Mesenchymal stem cell (in vitro differentiated cells and primary cell): ENCODE data around the gene DAP.

Experiments
- DNase-seq: peaks from one replicate; pipeline ENCODE4 v3.0.0-alpha.2; 2013
- H2AFZ ChIP-seq: one replicate; pipeline ENCODE4 v1.6.1; 2013; ENCODE audit warnings: low read depth, mild to moderate bottlenecking, control low read depth, inconsistent platforms, low read length, moderate library complexity
- H2AK5ac ChIP-seq: 2 replicates; pipeline ENCODE4 v1.6.1; 2013; ENCODE audit warnings: low read length, moderate library complexity, mild to moderate bottlenecking, inconsistent platforms; ENCODE audit not compliant: severe bottlenecking
- H2BK120ac ChIP-seq: one replicate; pipeline ENCODE4 v1.6.1; 2013; ENCODE audit warnings: low read depth, mild to moderate bottlenecking, inconsistent platforms, low read length, moderate library complexity
- H2BK12ac ChIP-seq, 2 experiments: one replicate each; pipeline ENCODE4 v1.6.1; 2013; ENCODE audit warnings: inconsistent platforms in 2 of 2, low read length in 2 of 2, mild to moderate bottlenecking in 2 of 2, moderate library complexity in 2 of 2, control low read depth in 1 of 2
- H2BK15ac ChIP-seq: one replicate; pipeline ENCODE4 v1.6.1; 2013; ENCODE audit warnings: mild to moderate bottlenecking, low read depth, inconsistent platforms; ENCODE audit not compliant: poor library complexity, severe bottlenecking
- H2BK5ac ChIP-seq: 2 replicates; pipeline ENCODE4 v1.6.1; 2013; ENCODE audit warnings: low read depth, mild to moderate bottlenecking, low read length, control low read depth, inconsistent platforms; ENCODE audit not compliant: poor library complexity, severe bottlenecking
- H3K14ac ChIP-seq, 2 experiments: one replicate each; pipeline ENCODE4 v1.6.1; 2013; ENCODE audit warnings: inconsistent platforms in 2 of 2, low read length in 2 of 2, control low read depth in 1 of 2, mild to moderate bottlenecking in 1 of 2, moderate library complexity in 1 of 2
- H3K18ac ChIP-seq, 2 experiments: one replicate each; pipeline ENCODE4 v1.6.1; 2013; ENCODE audit warnings: inconsistent platforms in 2 of 2, low read length in 2 of 2, control low read depth in 1 of 2, low read depth in 1 of 2, mild to moderate bottlenecking in 1 of 2
- H3K23ac ChIP-seq, 2 experiments: one replicate each; pipeline ENCODE4 v1.6.1; 2013; ENCODE audit warnings: inconsistent platforms in 2 of 2, low read length in 2 of 2, mild to moderate bottlenecking in 2 of 2, moderate library complexity in 2 of 2, control low read depth in 1 of 2
- H3K27ac ChIP-seq: 2 replicates; pipeline ENCODE4 v1.5.1; 2013; ENCODE audit warnings: mild to moderate bottlenecking, moderate library complexity, low read length, control low read depth, inconsistent platforms; ENCODE audit not compliant: poor library complexity, severe bottlenecking
- H3K27me3 ChIP-seq, 2 experiments: 2 replicates each; pipeline versions ENCODE4 v1.6.1 to v1.7.0; 2013; ENCODE audit warnings: low read length in 2 of 2, mild to moderate bottlenecking in 2 of 2, moderate library complexity in 2 of 2, control low read depth in 1 of 2, inconsistent platforms in 1 of 2; ENCODE audit not compliant: control insufficient read depth in 1 of 2, insufficient read depth in 1 of 2
- H3K36me3 ChIP-seq, 2 experiments: 2 replicates each; pipeline versions ENCODE4 v1.6.1 to v1.7.0; 2013; ENCODE audit warnings: low read length in 2 of 2, control low read depth in 1 of 2, inconsistent platforms in 1 of 2, low read depth in 1 of 2, mild to moderate bottlenecking in 1 of 2; ENCODE audit not compliant: insufficient read depth in 2 of 2, control insufficient read depth in 1 of 2
- H3K4ac ChIP-seq, 2 experiments: one replicate each; pipeline ENCODE4 v1.6.1; 2013; ENCODE audit warnings: inconsistent platforms in 2 of 2, low read length in 2 of 2, mild to moderate bottlenecking in 2 of 2, moderate library complexity in 2 of 2, control low read depth in 1 of 2, low read depth in 1 of 2
- H3K4me1 ChIP-seq: 2 replicates; pipeline ENCODE4 v1.6.1; 2013; ENCODE audit warnings: low read depth, low read length, control low read depth; ENCODE audit not compliant: control insufficient read depth, insufficient read depth
- H3K4me2 ChIP-seq: 2 replicates; pipeline ENCODE4 v1.6.1; 2013; ENCODE audit warnings: low read length, mild to moderate bottlenecking, inconsistent platforms; ENCODE audit not compliant: poor library complexity, severe bottlenecking
- H3K4me3 ChIP-seq, 2 experiments: 2 replicates each; pipeline versions ENCODE4 v1.5.1 to v1.7.0; 2013; ENCODE audit warnings: low read length in 2 of 2, mild to moderate bottlenecking in 2 of 2, control low read depth in 1 of 2, low read depth in 1 of 2; ENCODE audit not compliant: insufficient read depth in 1 of 2
- H3K79me1 ChIP-seq: replicated peaks from 2 replicates; pipeline ENCODE4 v1.6.1; 2013; ENCODE audit warnings: mild to moderate bottlenecking, control low read depth, low read length, inconsistent platforms; ENCODE audit not compliant: poor library complexity, severe bottlenecking
- H3K9ac ChIP-seq: 2 replicates; pipeline ENCODE4 v1.7.0; 2013; ENCODE audit warnings: mild to moderate bottlenecking, low read length, moderate library complexity
- H3K9me3 ChIP-seq: 2 replicates; pipeline ENCODE4 v1.7.0; 2013; ENCODE audit warnings: mild to moderate bottlenecking, low read length; ENCODE audit not compliant: control insufficient read depth
- H4K8ac ChIP-seq: one replicate; pipeline ENCODE4 v1.6.1; 2013; ENCODE audit warnings: inconsistent platforms, mild to moderate bottlenecking, low read length, moderate library complexity
- H4K91ac ChIP-seq: one replicate; pipeline ENCODE4 v1.6.1; 2013; ENCODE audit warnings: mild to moderate bottlenecking, low read length, inconsistent platforms
- whole genome bisulfite sequencing: methylation state at CpG from one replicate; pipeline ENCODE4 v1.1.7; 2013; ENCODE audit warnings: mixed read lengths; 5-methylcytosine and 5-hydroxymethylcytosine counted together

DAP gene

DNA sequence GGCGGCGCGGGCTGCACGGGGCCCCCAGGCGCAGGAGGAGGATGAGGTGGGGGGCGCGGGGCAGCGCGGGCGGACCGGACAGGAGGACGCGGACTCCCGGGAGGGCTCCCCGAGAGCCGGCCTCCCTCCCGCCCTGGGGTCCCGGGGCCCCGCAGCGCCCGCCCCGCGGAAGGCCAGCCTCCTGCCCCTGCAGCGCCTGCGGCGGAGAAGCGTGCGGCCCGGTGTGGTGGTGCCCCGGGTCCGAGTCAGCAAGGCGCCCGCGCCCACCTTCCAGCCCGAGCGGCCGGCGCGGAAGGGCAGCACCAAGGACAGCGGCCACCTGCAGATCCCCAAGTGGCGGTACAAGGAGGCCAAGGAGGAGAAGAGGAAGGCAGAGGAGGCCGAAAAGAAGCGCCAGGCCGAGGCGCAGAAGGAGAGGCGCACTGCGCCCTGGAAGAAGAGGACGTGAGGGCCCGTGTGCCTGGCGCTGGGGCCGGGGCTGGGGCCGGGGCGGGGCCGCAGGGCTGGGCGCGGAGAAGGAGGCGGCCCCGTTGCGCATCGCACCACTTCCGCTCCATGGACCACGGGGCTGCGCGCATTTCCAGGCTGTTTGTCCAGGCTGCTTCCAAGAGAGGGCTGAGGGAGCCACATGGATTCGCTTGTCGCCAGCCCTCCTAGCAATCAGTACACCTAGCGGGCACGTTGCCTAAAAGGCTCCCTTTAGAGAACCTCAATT is 111.2 kb downstream of the DAP start:
- H3K9ac ChIP-seq, result no peak overlapping the region
- H4K91ac ChIP-seq, result no peak overlapping the region
- no peak overlapping the region for H3K14ac ChIP-seq
- H3K18ac ChIP-seq, result no peak overlapping the region
- no peaks in the 10 kb centered on the region for H3K9me3 ChIP-seq
- 96% methylated on average over 57 of the region's 68 CpGs for WGBS
- no peak overlapping the region for H3K4me2 ChIP-seq
- H4K8ac ChIP-seq, result no peak overlapping the region
- no peak overlapping the region for H3K4ac ChIP-seq
- H3K79me1 ChIP-seq, result peaks cover 31% of the 10 kb centered on the region
- no peak overlapping the region for H2BK12ac ChIP-seq
- DNase-seq, result no peak
- no peak overlapping the region for H3K4me3 ChIP-seq
- no peak overlapping the region for H2BK15ac ChIP-seq
- H2AFZ ChIP-seq, result no peak overlapping the region
- no peak overlapping the region for H3K27ac ChIP-seq
- no peak overlapping the region for H2BK5ac ChIP-seq
- no peaks in the 10 kb centered on the region for H3K4me1 ChIP-seq
- H2AK5ac ChIP-seq, result no peak overlapping the region
- H2BK120ac ChIP-seq, result no peak overlapping the region
- no peaks in the 10 kb centered on the region for H3K27me3 ChIP-seq
- peaks cover 12 to 59% of the 10 kb centered on the region in 2 experiments for H3K36me3 ChIP-seq
- no peak overlapping the region for H3K23ac ChIP-seq

DNA sequence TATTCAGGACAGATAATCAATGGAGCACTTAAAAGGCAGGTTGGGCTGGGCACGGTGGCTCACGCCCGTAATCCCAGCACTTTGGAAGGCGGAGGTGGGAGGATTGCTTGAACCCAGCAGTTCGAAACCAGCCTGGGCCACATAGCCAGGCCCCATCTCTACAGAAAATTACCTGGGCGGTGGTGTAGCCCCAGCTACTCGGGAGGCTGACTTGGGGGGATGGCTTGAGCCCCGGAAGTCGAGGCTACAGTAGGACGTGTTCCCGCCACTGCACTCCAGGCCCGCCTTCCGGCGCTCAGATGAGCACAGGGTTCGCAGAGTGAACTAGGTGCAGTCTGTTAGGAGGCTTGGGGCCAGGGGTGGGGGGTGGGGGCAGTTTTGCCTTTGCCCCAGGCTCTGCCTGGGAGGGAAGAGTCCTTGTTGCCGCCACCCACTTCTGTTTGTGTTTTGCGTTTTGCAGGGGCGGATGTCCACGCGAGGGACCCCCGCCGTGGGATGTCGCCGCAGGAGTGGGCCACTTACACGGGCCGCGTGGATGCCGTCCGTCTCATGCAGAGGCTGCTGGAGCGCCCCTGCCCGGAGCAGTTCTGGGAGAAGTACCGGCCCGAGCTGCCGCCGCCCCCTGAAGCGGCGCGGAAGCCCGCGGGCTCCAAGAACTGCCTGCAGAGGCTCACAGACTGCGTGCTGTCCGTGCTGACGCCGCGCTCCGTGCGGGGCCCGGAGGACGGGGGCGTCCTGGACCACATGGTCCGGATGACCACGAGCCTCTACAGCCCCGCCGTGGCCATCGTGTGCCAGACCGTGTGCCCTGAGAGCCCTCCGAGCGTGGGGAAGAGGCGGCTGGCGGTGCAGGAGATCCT is 112.0 kb downstream of the DAP start:
- Histone ChIP-seq H3K18ac (no peak overlapping the region), H4K91ac (no peak overlapping the region), H3K9me3 (no peaks in the 10 kb centered on the region)

DNA sequence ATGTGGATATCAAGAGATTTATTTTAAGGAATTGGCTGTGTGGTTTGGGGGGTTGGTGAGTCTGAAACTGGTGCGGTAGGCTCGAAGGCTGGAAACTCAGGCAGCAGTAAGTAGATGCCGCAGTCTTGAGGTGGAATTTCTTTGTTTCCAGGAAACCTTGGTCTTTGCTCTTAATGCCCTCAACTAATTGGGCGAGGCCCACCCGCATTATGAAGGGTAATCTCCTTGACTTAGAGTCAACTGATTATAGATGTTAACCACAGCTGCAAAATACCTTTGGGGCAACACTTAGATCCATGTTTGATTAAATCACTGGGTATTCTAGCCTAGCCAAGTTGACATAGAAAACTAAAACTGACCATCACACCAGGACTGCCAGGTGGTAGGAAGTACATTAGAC is 113.4 kb downstream of the DAP start:
- H3K27me3 ChIP-seq, result no peaks in the 10 kb centered on the region
- no peak overlapping the region for H2BK120ac ChIP-seq
- H2AK5ac ChIP-seq, result no peak overlapping the region
- no peak overlapping the region for H3K4me3 ChIP-seq
- no peak overlapping the region for H3K14ac ChIP-seq
- peaks cover 34% of the 10 kb centered on the region for H3K79me1 ChIP-seq
- H2BK12ac ChIP-seq, result no peak overlapping the region
- H4K8ac ChIP-seq, result no peak overlapping the region
- no peak overlapping the region for H2BK15ac ChIP-seq
- no peak overlapping the region for H3K23ac ChIP-seq
- no peak overlapping the region for H2AFZ ChIP-seq
- peaks cover 11 to 39% of the 10 kb centered on the region in 2 experiments for H3K36me3 ChIP-seq
- H2BK5ac ChIP-seq, result no peak overlapping the region
- H3K27ac ChIP-seq, result no peak overlapping the region
- no peaks in the 10 kb centered on the region for H3K9me3 ChIP-seq
- 94% methylated on average over 5 of the region's 5 CpGs for WGBS
- H4K91ac ChIP-seq, result no peak overlapping the region
- DNase-seq, result no peak
- H3K4ac ChIP-seq, result no peak overlapping the region
- H3K4me2 ChIP-seq, result no peak overlapping the region
- H3K18ac ChIP-seq, result no peak overlapping the region
- H3K9ac ChIP-seq, result no peak overlapping the region
- no peaks in the 10 kb centered on the region for H3K4me1 ChIP-seq

More for the DNA sequence above, 112.0 kb downstream of the DAP start:
- Histone ChIP-seq H3K4me2 (no peak overlapping the region), H2BK12ac (no peak overlapping the region), H3K4me1 (no peaks in the 10 kb centered on the region), H3K4ac (no peak overlapping the region), H2AFZ (no peak overlapping the region), H2BK120ac (no peak overlapping the region), H3K23ac (no peak overlapping the region), H4K8ac (no peak overlapping the region), H3K27me3 (no peaks in the 10 kb centered on the region), H2BK15ac (no peak overlapping the region), H3K9ac (no peak overlapping the region), H3K14ac (no peak overlapping the region), H2AK5ac (no peak overlapping the region), H3K36me3 (peaks cover 11 to 53% of the 10 kb centered on the region in 2 experiments), H3K27ac (no peak overlapping the region), H3K4me3 (no peak overlapping the region), H3K79me1 (peaks cover 34% of the 10 kb centered on the region), H2BK5ac (no peak overlapping the region)
- DNase-seq, result no peak
- WGBS, result 98% methylated on average over 60 of the region's 60 CpGs

DNA sequence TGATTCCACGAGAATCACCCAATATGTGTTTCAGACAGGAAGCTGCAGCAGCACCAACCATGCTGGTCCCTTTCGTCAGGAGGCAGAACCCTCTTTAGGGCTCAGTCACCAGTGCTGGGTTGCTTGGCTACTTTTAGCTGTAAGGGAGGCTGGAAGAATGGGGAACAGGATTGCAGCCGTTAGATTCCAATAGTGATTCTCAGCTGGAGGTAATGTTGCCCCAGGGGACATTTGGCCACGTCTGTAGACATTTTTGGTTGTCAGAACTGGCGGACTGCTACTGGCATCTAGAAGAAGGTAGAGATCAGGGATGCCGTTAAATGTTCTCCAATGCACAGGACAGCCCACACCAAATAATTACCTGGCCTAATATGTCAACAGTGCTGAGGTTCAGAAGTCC is 115.4 kb downstream of the DAP start:
- H3K4me1 ChIP-seq, result no peaks in the 10 kb centered on the region
- H2BK120ac ChIP-seq, result no peak overlapping the region
- no peak overlapping the region for H2BK12ac ChIP-seq
- H3K36me3 ChIP-seq, result peaks cover 7 to 27% of the 10 kb centered on the region in 2 experiments
- H3K18ac ChIP-seq, result no peak overlapping the region
- H3K79me1 ChIP-seq, result peaks cover 36% of the 10 kb centered on the region
- no peak overlapping the region for H3K4me2 ChIP-seq
- DNase-seq, result no peak
- H3K14ac ChIP-seq, result no peak overlapping the region
- no peak overlapping the region for H4K91ac ChIP-seq
- H2AFZ ChIP-seq, result no peak overlapping the region
- H2BK5ac ChIP-seq, result no peak overlapping the region
- no peak overlapping the region for H2BK15ac ChIP-seq
- no peaks in the 10 kb centered on the region for H3K27me3 ChIP-seq
- no peak overlapping the region for H3K23ac ChIP-seq
- no peak overlapping the region for H4K8ac ChIP-seq
- no peak overlapping the region for H3K4me3 ChIP-seq
- H3K4ac ChIP-seq, result no peak overlapping the region
- WGBS, result 87% methylated on average over 5 of the region's 6 CpGs
- no peak overlapping the region for H2AK5ac ChIP-seq
- no peaks in the 10 kb centered on the region for H3K9me3 ChIP-seq
- no peak overlapping the region for H3K9ac ChIP-seq
- H3K27ac ChIP-seq, result no peak overlapping the region
